Stimulated activated CD4-positive, alpha-beta T cell treated with anti-CD3 and anti-CD28 coated beads, TNF-alpha, amount 100 ng/mL, for 24 hours (primary cell): ENCODE results near the gene TFR2.
"Not testable (repeated sequence)": the region's sequence is repeated elsewhere in the genome, so short reads cannot be mapped to it uniquely, and the experiment has no call there.

ENCODE experiments used
- DNase-seq, 3 experiments: peaks; one replicate each; pipeline ENCODE4 v3.0.0-alpha.2; 2020; ENCODE audit warnings: low read depth in 3 of 3

The TFR2 gene

GRCh38 chr7:100678291-100678984 is 37.1 kb upstream of the TFR2 start:
- DNase-seq: no peak

GRCh38 chr7:100677308-100678267 is 36.2 kb upstream of the TFR2 start:
- no peak for DNase-seq

- no peak for DNase-seq
Measured at GRCh38 chr7:100676501-100677306, 35.4 kb upstream of the TFR2 start.

GRCh38 chr7:100675581-100676350 is 34.4 kb upstream of the TFR2 start:
- DNase-seq: peak; percentile 57 to 82 (median 64)

GRCh38 chr7:100675105-100675451 is 33.7 kb upstream of the TFR2 start:
- DNase-seq: no peak

GRCh38 chr7:100674411-100675104 is 33.2 kb upstream of the TFR2 start:
- DNase-seq: no peak

GRCh38 chr7:100673942-100674410 is 32.6 kb upstream of the TFR2 start:
- peak in 1 of 3 experiments; percentile 43 for DNase-seq

- DNase-seq: peak; percentile 98 to 99 (median 99)
Measured at GRCh38 chr7:100673302-100673941, 32.1 kb upstream of the TFR2 start, which contains the start of gene GNB2. TSS of gene GNB2 (plus strand) at chr7:100673740. CDS start at chr7:100676266, 2,526 bp downstream.

- DNase-seq: no peak
Measured at GRCh38 chr7:100671353-100672327, 30.3 kb upstream of the TFR2 start.

GRCh38 chr7:100670074-100670473 is 28.7 kb upstream of the TFR2 start:
- no peak for DNase-seq

- not testable (repeated sequence) for DNase-seq
Measured at GRCh38 chr7:100669106-100669505, 27.8 kb upstream of the TFR2 start.

- no peak for DNase-seq
Measured at GRCh38 chr7:100668069-100668449, 26.7 kb upstream of the TFR2 start.

- no peak for DNase-seq
Measured at GRCh38 chr7:100667331-100668068, 26.1 kb upstream of the TFR2 start.

- no peak for DNase-seq
Measured at GRCh38 chr7:100665168-100665726, 23.9 kb upstream of the TFR2 start.

- DNase-seq: not testable (repeated sequence)
Measured at GRCh38 chr7:100662194-100662776, 20.9 kb upstream of the TFR2 start.

GRCh38 chr7:100655908-100656674 is 14.7 kb upstream of the TFR2 start, which contains the start of gene ACTL6B:
TSS of gene ACTL6B (minus strand) at chr7:100656448. CDS start at chr7:100656354, 94 bp downstream.
- DNase-seq: peak in 1 of 3 experiments; percentile 69
